Endodermal cell (in vitro differentiated cells): ENCODE data around the gene MED4. TPM values are rescaled to one million over a fixed set of nuclear protein-coding genes. Genes with fewer than 3 reads are reported as not detected.

Experiments used
- DNase-seq: peaks from one replicate; pipeline ENCODE4 v3.0.0-alpha.2; 2017
- H3K27ac ChIP-seq: 2 replicates; pipeline ENCODE4 v1.5.1; 2013; ENCODE audit warnings: mild to moderate bottlenecking, low read depth, low read length, moderate library complexity
- H3K27me3 ChIP-seq: 2 replicates; pipeline ENCODE4 v1.6.1; 2013; ENCODE audit warnings: mild to moderate bottlenecking, low read length, moderate library complexity; ENCODE audit not compliant: insufficient read depth, control insufficient read depth, poor library complexity, severe bottlenecking
- H3K36me3 ChIP-seq: 2 replicates; pipeline ENCODE4 v1.7.0; 2013; ENCODE audit warnings: mild to moderate bottlenecking, low read length, moderate library complexity; ENCODE audit not compliant: control insufficient read depth, insufficient read depth
- H3K4me1 ChIP-seq: one replicate; pipeline ENCODE4 v1.7.0; 2013; ENCODE audit warnings: low read length; ENCODE audit not compliant: control insufficient read depth, insufficient read depth
- H3K4me3 ChIP-seq: 2 replicates; pipeline ENCODE4 v1.5.1; 2013; ENCODE audit warnings: mild to moderate bottlenecking, low read length, moderate library complexity
- H3K9ac ChIP-seq: 2 replicates; pipeline ENCODE4 v1.6.1; 2013; ENCODE audit warnings: mild to moderate bottlenecking, low read length, moderate library complexity; ENCODE audit not compliant: poor library complexity, severe bottlenecking; ENCODE audit errors: extremely low read depth
- H3K9me3 ChIP-seq: 2 replicates; pipeline ENCODE4 v1.6.1; 2013; ENCODE audit warnings: mild to moderate bottlenecking, low read length, moderate library complexity; ENCODE audit not compliant: control insufficient read depth
- H3K27ac Mint-ChIP-seq: 2 replicates; pipeline ENCODE4 v1.8.0; 2020; ENCODE audit warnings: mixed read lengths
- H3K27me3 Mint-ChIP-seq: 2 replicates; pipeline ENCODE4 v1.8.0; 2021; ENCODE audit warnings: mild to moderate bottlenecking, mixed read lengths; ENCODE audit not compliant: insufficient read depth
- H3K36me3 Mint-ChIP-seq: 2 replicates; pipeline ENCODE4 v1.8.0; 2020; ENCODE audit warnings: low read depth, mixed read lengths
- H3K4me1 Mint-ChIP-seq: 2 replicates; pipeline ENCODE4 v1.8.0; 2020; ENCODE audit warnings: mixed read lengths
- H3K4me3 Mint-ChIP-seq: 2 replicates; pipeline ENCODE4 v1.8.0; 2020; ENCODE audit warnings: mild to moderate bottlenecking, moderate library complexity, mixed read lengths
- H3K9me3 Mint-ChIP-seq: 2 replicates; pipeline ENCODE4 v1.8.0; 2020; ENCODE audit warnings: mild to moderate bottlenecking, mixed read lengths
- CTCF ChIP-seq: fragments of 200-600 bp; sonication (generic); conservative IDR thresholded peaks from 2 replicates; pipeline ENCODE4 v1.5.0; 2021; ENCODE audit warnings: antibody characterized with exemption, mild to moderate bottlenecking
- WGBS, 2 experiments: methylation state at CpG; one replicate each; pipeline versions ENCODE4 v1.1.5 to v1.1.7; 2013; ENCODE audit warnings: missing lambda C conversion rate in 2 of 2, mixed read lengths in 1 of 2; ENCODE audit not compliant: insufficient coverage in 1 of 2, insufficient read length in 1 of 2; 5-methylcytosine and 5-hydroxymethylcytosine counted together
- total RNA-seq, 2 donors: library from RNA; stranded (reverse); fragmentation: NEBNext Ultra II Directional in 1 of 2; extraction: Animal tissue kit (Norgen Biotek cat#: 25700) in 1 of 2; gene quantifications; 2 replicates in 1 of 2; 3 replicates in 1 of 2; pipeline ENCODE4 v1.2.1, GENCODE V29; 2021

The MED4 gene
- total RNA-seq, 2 donors from 2014 or later: 56.4 to 68.1 TPM

GRCh38 chr13:48123812-48124211 lies 28.9 kb upstream of the MED4 start:
- Histone ChIP-seq H3K4me3 (no peak overlapping the region), H3K9ac (no peak overlapping the region), H3K4me1 (peaks cover 4% of the 10 kb centered on the region), H3K27ac (no peak overlapping the region), H3K27me3 (no peaks in the 10 kb centered on the region), H3K36me3 (no peaks in the 10 kb centered on the region), H3K9me3 (no peaks in the 10 kb centered on the region)
- H3K4me3 Mint-ChIP-seq: no peak overlapping the region
- no peak for TF ChIP-seq CTCF
- no peak for DNase-seq
- no peaks in the 10 kb centered on the region for H3K9me3 Mint-ChIP-seq
- peaks cover 20% of the 10 kb centered on the region for H3K27me3 Mint-ChIP-seq
- no peak overlapping the region for H3K27ac Mint-ChIP-seq
- no peaks in the 10 kb centered on the region for H3K36me3 Mint-ChIP-seq
- 87 to 91% methylated on average over 3 to 8 of the region's 8 CpGs for WGBS, 2 experiments
- peaks cover 11% of the 10 kb centered on the region for H3K4me1 Mint-ChIP-seq

DNA sequence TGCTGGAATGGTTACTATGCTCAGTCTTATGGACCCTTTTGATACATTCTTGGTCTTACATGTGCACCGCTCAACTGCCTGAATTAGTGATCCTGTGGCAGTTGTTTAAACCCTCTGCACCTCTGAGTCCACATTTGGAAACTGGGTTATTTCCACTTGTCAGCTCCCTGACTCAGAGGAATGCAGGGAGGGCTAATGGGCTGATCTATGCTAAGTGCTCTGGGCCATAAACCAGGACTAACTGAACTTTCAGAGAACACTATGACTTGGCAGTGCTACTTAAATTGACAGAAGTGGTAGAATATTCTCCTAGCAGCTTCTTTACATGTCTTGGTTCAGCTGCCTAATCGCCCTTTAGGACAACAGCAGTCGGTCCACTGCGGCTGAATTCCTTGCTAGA lies 26.8 kb upstream of the MED4 start:
- Histone ChIP-seq H3K9ac (no peak overlapping the region), H3K4me3 (no peak overlapping the region), H3K9me3 (no peaks in the 10 kb centered on the region), H3K27me3 (no peaks in the 10 kb centered on the region), H3K36me3 (no peaks in the 10 kb centered on the region), H3K27ac (no peak overlapping the region), H3K4me1 (no peaks in the 10 kb centered on the region)
- TF ChIP-seq CTCF: no peak
- Mint-ChIP-seq H3K36me3 (no peaks in the 10 kb centered on the region), H3K9me3 (no peaks in the 10 kb centered on the region), H3K4me3 (no peak overlapping the region), H3K27ac (no peak overlapping the region), H3K27me3 (peaks cover 34% of the 10 kb centered on the region), H3K4me1 (peaks cover under 1% of the 10 kb centered on the region)
- 90 to 91% methylated on average over 3 to 4 of the region's 4 CpGs for WGBS, 2 experiments
- DNase-seq: no peak

- H3K27me3 ChIP-seq: no peaks in the 10 kb centered on the region
- TF ChIP-seq CTCF: no peak
- H3K4me1 ChIP-seq: no peaks in the 10 kb centered on the region
- no peak overlapping the region for H3K27ac Mint-ChIP-seq
- 91 to 100% methylated on average over 1 to 2 of the region's 3 CpGs for WGBS, 2 experiments
- H3K27me3 Mint-ChIP-seq: peaks cover 41% of the 10 kb centered on the region
- no peaks in the 10 kb centered on the region for H3K9me3 Mint-ChIP-seq
- DNase-seq: no peak
- no peaks in the 10 kb centered on the region for H3K36me3 ChIP-seq
- H3K4me3 Mint-ChIP-seq: no peak overlapping the region
- no peak overlapping the region for H3K9ac ChIP-seq
- H3K27ac ChIP-seq: no peak overlapping the region
- no peaks in the 10 kb centered on the region for H3K36me3 Mint-ChIP-seq
- no peaks in the 10 kb centered on the region for H3K4me1 Mint-ChIP-seq
- H3K9me3 ChIP-seq: no peaks in the 10 kb centered on the region
- H3K4me3 ChIP-seq: no peak overlapping the region
These were observed 25.3 kb upstream of the MED4 start for GRCh38 chr13:48120241-48120640.
